ENCODE measurements around the gene SPPL3.

DNA sequence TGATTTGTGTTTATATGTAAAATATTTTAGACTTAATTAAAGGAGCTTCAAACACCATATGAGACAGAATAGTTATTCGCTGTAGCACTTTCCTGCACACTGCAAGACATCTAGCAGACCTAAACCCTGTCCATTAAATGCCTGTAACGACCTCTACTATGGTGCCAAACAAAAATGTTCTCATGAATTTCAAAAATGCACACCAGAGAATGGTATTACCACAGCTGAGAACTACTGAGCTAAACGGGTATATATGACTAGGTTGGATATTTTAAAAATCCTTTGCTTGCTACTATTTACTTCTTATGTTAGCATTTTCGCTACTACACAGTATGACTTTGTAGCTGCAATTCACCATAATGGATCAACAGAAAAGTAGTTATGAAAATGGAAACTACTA is 34.8 kb downstream of the SPPL3 start:
- TF ChIP-seq, protein P1, sequence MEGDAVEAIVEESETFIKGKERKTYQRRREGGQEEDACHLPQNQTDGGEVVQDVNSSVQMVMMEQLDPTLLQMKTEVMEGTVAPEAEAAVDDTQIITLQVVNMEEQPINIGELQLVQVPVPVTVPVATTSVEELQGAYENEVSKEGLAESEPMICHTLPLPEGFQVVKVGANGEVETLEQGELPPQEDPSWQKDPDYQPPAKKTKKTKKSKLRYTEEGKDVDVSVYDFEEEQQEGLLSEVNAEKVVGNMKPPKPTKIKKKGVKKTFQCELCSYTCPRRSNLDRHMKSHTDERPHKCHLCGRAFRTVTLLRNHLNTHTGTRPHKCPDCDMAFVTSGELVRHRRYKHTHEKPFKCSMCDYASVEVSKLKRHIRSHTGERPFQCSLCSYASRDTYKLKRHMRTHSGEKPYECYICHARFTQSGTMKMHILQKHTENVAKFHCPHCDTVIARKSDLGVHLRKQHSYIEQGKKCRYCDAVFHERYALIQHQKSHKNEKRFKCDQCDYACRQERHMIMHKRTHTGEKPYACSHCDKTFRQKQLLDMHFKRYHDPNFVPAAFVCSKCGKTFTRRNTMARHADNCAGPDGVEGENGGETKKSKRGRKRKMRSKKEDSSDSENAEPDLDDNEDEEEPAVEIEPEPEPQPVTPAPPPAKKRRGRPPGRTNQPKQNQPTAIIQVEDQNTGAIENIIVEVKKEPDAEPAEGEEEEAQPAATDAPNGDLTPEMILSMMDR (conservative IDR thresholded peaks at IDR 0.05 in 1 of 2, IDR thresholded peaks at IDR 0.05 in 1 of 2; ENCODE audit: extremely low read depth in 1 of 2, insufficient read depth in 1 of 2, low read depth in 1 of 2, low read length in 2 of 2) = no peak
- no peak for TF ChIP-seq EZH2 (IDR thresholded peaks at IDR 0.05; ENCODE audit: borderline replicate concordance, low read length)

Data from mammary epithelial cell (primary cell).